BJ (cell line): ENCODE results near the gene KIF20B. TPM values are rescaled to one million over a fixed set of nuclear protein-coding genes. Genes with fewer than 3 reads are reported as not detected.

Source experiments
- CTCF ChIA-PET: fragments of 350-600 bp; formaldehyde crosslinking; extraction: SDS; loops from one replicate; lab custom pipeline; 2021; ENCODE audit warnings: antibody characterized with exemption, inconsistent platforms; lab: Yijun Ruan, JAX
- POLR2A ChIA-PET: fragments of 300-600 bp; sonication (Branson Sonifier 250); formaldehyde crosslinking; extraction: SDS; loops from one replicate; lab custom pipeline; 2021; ENCODE audit warnings: antibody characterized with exemption; lab: Charles Lee
- DNase-seq: peaks from one replicate; pipeline ENCODE4 v3.0.0-alpha.2; 2011; ENCODE audit warnings: low read depth
- H3K27me3 ChIP-seq: 2 replicates; pipeline ENCODE4 v1.6.0; 2011; ENCODE audit warnings: low read length; ENCODE audit not compliant: control insufficient read depth, insufficient read depth
- H3K36me3 ChIP-seq: 2 replicates; pipeline ENCODE4 v1.5.1; 2011; ENCODE audit warnings: low read length; ENCODE audit not compliant: control insufficient read depth, insufficient read depth
- H3K4me3 ChIP-seq: 2 replicates; pipeline ENCODE4 v1.5.1; 2011; ENCODE audit warnings: low read depth, mild to moderate bottlenecking, control low read depth, low read length
- CTCF ChIP-seq: IDR thresholded peaks from 2 replicates; pipeline ENCODE4 v1.5.1; 2011; ENCODE audit warnings: low read depth, mild to moderate bottlenecking, control low read depth, inconsistent platforms, low read length, moderate library complexity; ENCODE audit not compliant: insufficient read depth
- polyA plus RNA-seq: library from polyadenylated mRNA; depleted of rRNA; stranded (reverse); fragments of >200 nt; gene quantifications from 2 replicates; pipeline ENCODE4 v1.2.3, GENCODE V29; 2011

KIF20B gene
- polyA plus RNA-seq, 1 experiment, result 1.4 TPM

- CTCF ChIA-PET, result interaction anchor here (0.7 to 1.8 kb wide), 2 partner anchors 10 to 33 kb away, joined by 4 to 5 read pairs; no protein-coding TSS in a partner anchor
- POLR2A ChIA-PET, result interaction anchor here (0.6 kb wide), 1 partner anchor 32 kb away, joined by 3 read pairs; no protein-coding TSS in a partner anchor
- DNase-seq, result no peak
- TF ChIP-seq CTCF, result no peak
- no peak overlapping the region for H3K4me3 ChIP-seq
- no peaks in the 10 kb centered on the region for H3K27me3 ChIP-seq
- H3K36me3 ChIP-seq, result no peaks in the 10 kb centered on the region
Measured at GRCh38 chr10:89782470-89782869, 81.1 kb downstream of the KIF20B start.

DNA sequence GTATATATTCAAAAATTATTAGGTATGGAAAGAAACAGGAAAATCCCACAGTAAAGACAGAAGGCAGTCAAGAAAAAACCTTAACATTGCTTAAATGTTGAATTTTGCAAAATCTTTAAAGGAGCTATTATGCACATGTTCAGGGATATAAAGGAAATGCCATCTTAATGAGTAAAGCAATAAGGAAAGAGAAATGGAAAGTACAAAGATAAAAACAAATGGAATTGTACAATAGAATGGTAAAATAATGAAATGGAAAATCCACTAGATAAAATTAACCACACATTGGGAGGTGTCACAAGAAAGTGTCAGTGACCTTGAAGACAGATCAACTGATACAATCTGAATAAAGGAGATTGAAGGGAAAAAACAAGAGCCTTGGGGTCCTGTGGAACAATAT lies 82.0 kb downstream of the KIF20B start:
- POLR2A ChIA-PET, result no interaction called here
- H3K27me3 ChIP-seq, result no peaks in the 10 kb centered on the region
- no peak for TF ChIP-seq CTCF
- no peaks in the 10 kb centered on the region for H3K36me3 ChIP-seq
- DNase-seq, result peak; percentile 12
- no peak overlapping the region for H3K4me3 ChIP-seq
- CTCF ChIA-PET, result interaction anchor here (0.6 to 1.8 kb wide), 6 partner anchors 9 to 1118 kb away, joined by 3 to 5 read pairs (median 4); no protein-coding TSS in a partner anchor

DNA sequence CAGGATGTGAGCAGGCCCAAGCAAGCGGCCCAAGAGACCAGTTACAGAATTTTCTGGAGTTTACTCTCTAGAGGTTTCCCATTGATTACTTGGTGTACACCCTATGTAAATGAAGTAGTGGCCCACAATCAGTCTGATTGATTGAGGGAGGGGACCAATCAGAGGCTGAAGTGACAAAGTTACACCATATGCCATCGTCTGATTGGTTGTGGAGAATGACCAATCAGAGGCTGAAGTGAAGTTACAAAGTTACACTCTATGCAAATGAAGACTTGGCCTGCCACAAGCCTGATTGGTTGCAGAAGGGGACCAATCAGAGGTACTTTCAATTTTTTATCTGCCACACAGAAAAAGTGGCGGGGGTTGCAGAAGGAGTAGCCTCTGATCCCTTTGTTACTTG lies 83.7 kb downstream of the KIF20B start:
- no peak for TF ChIP-seq CTCF
- Histone ChIP-seq H3K36me3 (no peaks in the 10 kb centered on the region), H3K4me3 (no peak overlapping the region), H3K27me3 (no peaks in the 10 kb centered on the region)
- ChIA-PET POLR2A (no interaction called here), CTCF (no interaction called here)
- DNase-seq, result no peak

- Histone ChIP-seq H3K36me3 (no peaks in the 10 kb centered on the region), H3K27me3 (no peaks in the 10 kb centered on the region), H3K4me3 (no peak overlapping the region)
- ChIA-PET POLR2A (no interaction called here), CTCF (interaction anchor here (1.6 kb wide), 1 partner anchor 998 kb away, joined by 6 read pairs; no protein-coding TSS in a partner anchor)
- no peak for TF ChIP-seq CTCF
- DNase-seq, result no peak
Measured at GRCh38 chr10:89789188-89789877, 87.9 kb downstream of the KIF20B start.

DNA sequence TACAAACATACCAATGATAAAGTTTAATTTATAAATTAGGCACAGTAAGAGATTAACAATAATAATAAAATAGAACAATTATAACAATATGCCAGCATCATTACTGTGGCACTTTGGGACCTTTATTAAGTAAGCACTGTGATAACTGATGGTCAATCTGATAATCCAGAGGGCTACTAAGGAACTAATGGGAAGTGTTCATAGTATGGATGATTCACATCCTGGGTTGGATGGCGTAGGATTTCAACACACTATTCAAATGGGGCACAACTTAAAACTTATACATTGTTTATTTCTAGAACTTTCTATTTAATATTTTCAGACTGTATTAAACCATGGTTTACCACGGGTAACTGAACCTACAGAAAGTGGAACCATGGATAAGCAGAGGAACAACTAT lies 90.8 kb downstream of the KIF20B start:
- Histone ChIP-seq H3K36me3 (no peaks in the 10 kb centered on the region), H3K4me3 (no peak overlapping the region), H3K27me3 (no peaks in the 10 kb centered on the region)
- CTCF ChIA-PET, result interaction anchor here (1.5 kb wide), 1 partner anchor 9 kb away, joined by 5 read pairs; no protein-coding TSS in a partner anchor
- no peak for DNase-seq
- TF ChIP-seq CTCF, result no peak
- POLR2A ChIA-PET, result no interaction called here
